HepG2 (cell line): ENCODE results near the gene TUBG2. TPM values are rescaled to one million over a fixed set of nuclear protein-coding genes. Genes with fewer than 3 reads are reported as not detected.
A peak's percentile ranks its signal among the peaks of the same experiment; 100 is the strongest.

Source experiments
- AGO2 ChIP-seq: fragments of 200-400 bp; formaldehyde crosslinking; optimal IDR thresholded peaks from 2 replicates; pipeline ENCODE3; 2017; ENCODE audit warnings: mild to moderate bottlenecking, low read depth, low read length, moderate library complexity
- CBX1 ChIP-seq: IDR thresholded peaks from one replicate; pipeline ENCODE4 v1.6.1; 2016; ENCODE audit warnings: antibody characterized with exemption, low read depth
- ERF ChIP-seq: IDR thresholded peaks from 2 replicates; pipeline ENCODE4 v1.6.1; 2018; ENCODE audit warnings: missing biosample characterization, missing genetic modification reagents
- GATAD1 ChIP-seq: IDR thresholded peaks from 2 replicates; pipeline ENCODE4 v1.6.1; 2016; ENCODE audit warnings: missing genetic modification reagents, missing compliant biosample characterization
- HCFC1 ChIP-seq: fragments of 150-350 bp; IDR thresholded peaks from 2 replicates; pipeline ENCODE4 v1.6.1; 2014; ENCODE audit warnings: low read depth, low read length
- HINFP ChIP-seq: sonication (generic); formaldehyde crosslinking; IDR thresholded peaks from 2 replicates; pipeline ENCODE4 v1.4.0; 2020; ENCODE audit warnings: low read depth, mild to moderate bottlenecking, missing genetic modification reagents
- HMG20B ChIP-seq: conservative IDR thresholded peaks from 2 replicates; pipeline ENCODE4 v1.6.1; 2016; ENCODE audit warnings: missing genetic modification reagents, missing compliant biosample characterization
- HNF4A ChIP-seq: sonication (generic); formaldehyde crosslinking; IDR thresholded peaks from 2 replicates; pipeline ENCODE4 v1.4.0; 2020; ENCODE audit warnings: missing genetic modification reagents
- HOMEZ ChIP-seq: IDR thresholded peaks from 2 replicates; pipeline ENCODE4 v1.6.1; 2016; ENCODE audit warnings: low read depth
- IRF9 ChIP-seq: sonication (generic); formaldehyde crosslinking; IDR thresholded peaks from 2 replicates; pipeline ENCODE4 v1.8.0; 2022; ENCODE audit warnings: missing genetic modification reagents, mild to moderate bottlenecking, borderline replicate concordance
- IRX3 ChIP-seq: sonication (generic); formaldehyde crosslinking; IDR thresholded peaks from 2 replicates; pipeline ENCODE4 v1.8.1; 2023; ENCODE audit warnings: mild to moderate bottlenecking, low read depth, missing genetic modification reagents, borderline replicate concordance
- MYC ChIP-seq: sonication (generic); formaldehyde crosslinking; IDR thresholded peaks from 2 replicates; pipeline ENCODE4 v1.9.0; 2021; ENCODE audit warnings: missing genetic modification reagents, borderline replicate concordance
- NCOA2 ChIP-seq: sonication (generic); formaldehyde crosslinking; IDR thresholded peaks from 2 replicates; pipeline ENCODE4 v1.8.0; 2022; ENCODE audit warnings: inconsistent platforms
- PTBP1 ChIP-seq: fragments of 200-400 bp; formaldehyde crosslinking; IDR thresholded peaks from 2 replicates; pipeline ENCODE4 v1.6.1; 2018; ENCODE audit warnings: low read length, low read depth; ENCODE audit not compliant: poor library complexity, severe bottlenecking
- SSRP1 ChIP-seq: IDR thresholded peaks from 2 replicates; pipeline ENCODE4 v1.6.1; 2016; ENCODE audit warnings: control low read depth
- STAT5B ChIP-seq: sonication (generic); formaldehyde crosslinking; IDR thresholded peaks from 2 replicates; pipeline ENCODE4 v1.4.0; 2020; ENCODE audit warnings: missing genetic modification reagents
- TEF ChIP-seq: sonication (generic); formaldehyde crosslinking; IDR thresholded peaks from 2 replicates; pipeline ENCODE4 v1.5.0; 2020; ENCODE audit warnings: missing genetic modification reagents
- TFE3 ChIP-seq: IDR thresholded peaks from 2 replicates; pipeline ENCODE4 v1.6.1; 2016
- ZNF562 ChIP-seq: sonication (generic); formaldehyde crosslinking; IDR thresholded peaks from 2 replicates; pipeline ENCODE4 v1.8.0; 2022; ENCODE audit warnings: missing genetic modification reagents, borderline replicate concordance
- ZNF616 ChIP-seq: sonication (generic); formaldehyde crosslinking; IDR thresholded peaks from 2 replicates; pipeline ENCODE4 v1.5.0; 2020; ENCODE audit warnings: low read depth, mild to moderate bottlenecking, missing genetic modification reagents
- ZNF777 ChIP-seq: sonication (generic); formaldehyde crosslinking; IDR thresholded peaks from 2 replicates; pipeline ENCODE4 v1.4.0; 2020; ENCODE audit warnings: missing genetic modification reagents
- ZSCAN25 ChIP-seq: sonication (generic); formaldehyde crosslinking; IDR thresholded peaks from 2 replicates; pipeline ENCODE4 v1.8.0; 2022; ENCODE audit warnings: mild to moderate bottlenecking, missing genetic modification reagents
- polyA plus RNA-seq, 8 experiments: library from polyadenylated mRNA; depleted of rRNA in 3 of 8; stranded (reverse) in 7 of 8; unstranded in 1 of 8; fragments of >200 nt; fragmentation: Illumina TruSeq in 4 of 8; extraction: Trizol in 4 of 8; gene quantifications; 2 replicates each; pipeline versions ENCODE4 v1.2.1 to v1.2.3, GENCODE V29; 2011 to 2016; ENCODE audit warnings: low read depth in 4 of 8, missing spikeins in 1 of 8, mixed read lengths in 1 of 8; ENCODE audit not compliant: insufficient read depth in 1 of 8
- total RNA-seq, 5 experiments: library from RNA; depleted of rRNA; stranded (reverse); fragments of >200 nt; fragmentation: Illumina TruSeq; extraction: Trizol; gene quantifications; 2 replicates each; pipeline ENCODE4 v1.2.3, GENCODE V29; 2016; ENCODE audit warnings: low read depth in 1 of 5

Gene TUBG2
- total and polyA plus RNA-seq, 2 of the 13 experiments (the other 11 are each of a cell fraction or from before 2014, with no cell fraction given): 16.0 to 42.3 TPM

GRCh38 chr17:42676424-42677011 lies 17.4 kb downstream of the TUBG2 start, which contains the start of gene PLEKHH3 (continued):
- TF ChIP-seq HNF4A (no peak; the same call in none of the 2 replicates), IRX3 (CRISPR knock-in tag) (0 out of 2 replicates have a peak, but pooled peaks have one; percentile 1), ZNF777 (peak; percentile 94), PTBP1 (no peak), HOMEZ (CRISPR knock-in tag) (no peak), MYC (CRISPR knock-in tag) (peak; percentile 15), ZSCAN25 (CRISPR knock-in tag) (peak; percentile 24; the same call in 1 of the 2 replicates), NCOA2 (CRISPR knock-in tag) (no peak; the same call in 1 of the 2 replicates), AGO2 (peak; percentile 75), TFE3 (no peak), HCFC1 (no peak), IRF9 (CRISPR knock-in tag) (0 out of 2 replicates have a peak, but pooled peaks have one; percentile 65), HINFP (CRISPR knock-in tag) (no peak), STAT5B (CRISPR knock-in tag) (no peak), ZNF562 (CRISPR knock-in tag) (no peak), TEF (CRISPR knock-in tag) (no peak), CBX1 (no peak), HMG20B (CRISPR knock-in tag) (0 out of 2 replicates have a peak, but pooled peaks have one; percentile 7), GATAD1 (CRISPR knock-in tag) (no peak), ERF (no peak; the same call in 1 of the 2 replicates), SSRP1 (CRISPR knock-in tag) (no peak), ZNF616 (CRISPR knock-in tag) (no peak)
